RCC 7860 (cell line): ENCODE data around the gene HOXB1.
"Not testable (repeated sequence)": the region's sequence is repeated elsewhere in the genome, so short reads cannot be mapped to it uniquely, and the experiment has no call there.

Source experiments
- DNase-seq: peaks from one replicate; pipeline ENCODE4 v3.0.0-alpha.2; 2015; ENCODE audit warnings: low spot score
- FAIRE-seq: peaks from 2 replicates; lab custom pipeline; 2012; peaks lifted over from hg19 to GRCh38; lab: Jason Lieb, UNC

Gene HOXB1

DNA sequence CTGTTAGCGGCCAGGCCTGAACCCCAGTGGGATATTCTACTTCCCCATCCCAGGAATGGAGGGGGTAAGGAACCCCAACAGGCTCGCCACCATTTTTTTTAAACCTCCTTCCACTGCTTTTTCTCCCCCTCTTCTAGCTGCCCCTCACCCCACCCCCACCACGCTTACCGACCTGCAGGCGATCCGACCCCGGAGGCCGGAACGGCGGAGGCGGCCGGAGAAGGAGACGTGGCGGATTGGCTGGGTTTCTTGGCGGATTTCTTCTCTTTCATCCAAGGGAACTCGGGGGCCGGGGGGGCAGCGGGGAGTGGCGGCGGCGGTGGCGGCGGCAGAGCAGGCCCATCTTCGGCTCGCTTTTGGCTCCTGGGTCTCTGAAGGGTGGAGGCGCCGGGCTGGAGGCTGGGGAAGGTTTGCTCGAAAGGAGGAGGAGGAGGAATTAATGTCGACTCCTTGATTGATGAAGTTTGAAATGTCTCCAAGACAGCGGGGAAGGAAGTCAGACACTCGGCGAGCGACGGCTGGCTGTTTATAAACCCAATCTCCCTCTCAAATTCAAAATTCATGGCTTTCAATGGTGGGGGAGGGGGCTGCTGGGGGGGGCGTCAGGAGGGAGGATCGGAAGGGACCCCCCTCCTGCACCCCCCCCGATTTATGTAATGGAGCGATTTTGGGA is 13.7 kb upstream of the HOXB1 start:
- FAIRE-seq, result no peak
- peak; percentile 44 for DNase-seq

DNA sequence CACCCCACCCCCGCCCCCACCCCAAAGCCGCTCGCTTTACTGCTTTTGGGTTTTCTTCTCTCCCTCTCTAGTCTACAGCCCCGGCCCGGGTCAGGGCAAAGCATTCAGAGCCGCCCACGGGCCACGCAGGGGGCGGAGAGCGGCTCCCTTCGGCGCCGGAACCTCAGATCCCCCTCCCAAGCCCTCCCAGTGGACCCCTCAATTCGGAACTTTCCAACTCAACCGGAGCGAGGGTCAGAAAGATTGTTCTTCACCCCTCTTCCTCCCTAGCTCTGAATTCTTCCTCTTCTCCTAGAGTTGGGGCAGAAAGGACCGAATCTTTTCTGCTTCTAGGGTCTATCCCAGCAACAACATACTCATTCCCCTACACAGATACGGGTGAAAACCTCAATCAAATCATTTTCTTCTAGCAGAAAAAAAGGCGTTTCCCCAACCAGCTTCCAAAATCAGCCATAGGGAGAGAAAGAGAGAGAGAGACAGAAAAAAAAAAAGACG is 13.1 kb upstream of the HOXB1 start:
- peak; percentile 16 for DNase-seq

DNA sequence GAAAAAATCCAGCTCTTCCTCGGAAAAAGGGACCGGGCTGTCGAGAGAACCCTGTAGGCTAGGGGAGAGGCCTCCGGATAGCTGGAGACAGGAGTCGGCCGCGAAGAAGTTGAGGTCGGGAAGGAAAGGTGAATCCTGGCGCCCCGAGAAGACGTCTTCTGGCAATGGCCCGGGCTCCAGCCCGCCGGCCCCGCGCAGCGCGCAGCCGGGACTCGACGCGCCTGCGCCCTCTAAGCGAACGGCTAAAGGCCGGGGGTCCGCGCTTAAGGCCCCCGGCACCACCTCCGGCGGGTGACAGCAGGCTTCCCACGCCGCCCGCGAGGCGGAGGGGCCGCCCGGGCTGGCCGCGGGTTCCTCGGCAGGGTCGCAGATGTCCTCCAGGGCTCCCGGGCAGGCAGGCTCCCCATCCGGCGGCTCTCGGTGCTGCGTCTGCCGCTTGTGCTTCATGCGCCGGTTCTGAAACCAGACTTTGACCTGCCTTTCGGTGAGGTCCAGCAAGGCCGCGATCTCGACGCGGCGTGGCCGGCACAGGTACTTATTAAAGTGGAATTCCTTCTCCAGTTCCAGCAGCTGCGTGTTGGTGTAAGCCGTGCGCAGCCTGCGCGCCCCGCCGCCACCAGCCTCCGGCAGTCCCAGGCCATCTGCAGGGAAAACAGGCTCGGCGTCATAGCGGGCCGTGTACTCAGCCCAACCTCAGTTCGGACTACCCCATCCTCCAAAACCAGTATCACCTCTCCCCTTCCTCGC is 12.5 kb upstream of the HOXB1 start:
- peak; percentile 44 for DNase-seq
- no peak for FAIRE-seq

More for the DNA sequence above, 13.1 kb upstream of the HOXB1 start:
- no peak for FAIRE-seq

DNA sequence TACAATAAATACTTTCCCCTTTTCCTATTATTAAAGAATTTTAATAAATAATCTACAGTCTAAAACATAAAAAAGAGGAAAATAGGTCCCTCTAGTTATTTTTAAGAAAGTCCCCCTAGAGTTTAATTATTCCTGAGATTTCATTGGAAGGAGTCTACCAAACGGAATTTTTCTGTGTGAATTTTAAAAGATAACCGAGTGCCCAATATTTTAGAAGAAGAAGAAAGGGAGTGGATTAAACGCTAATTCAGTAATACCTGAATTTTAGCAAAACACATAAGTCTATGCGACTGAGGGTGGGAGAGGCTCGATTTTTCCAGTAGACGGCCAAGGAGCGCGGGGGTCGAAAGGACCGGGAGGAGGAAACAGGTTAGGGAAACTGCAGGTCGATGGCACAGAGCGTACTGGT is 11.9 kb upstream of the HOXB1 start:
- DNase-seq (peak; percentile 27), FAIRE-seq (peak; percentile 45)

DNA sequence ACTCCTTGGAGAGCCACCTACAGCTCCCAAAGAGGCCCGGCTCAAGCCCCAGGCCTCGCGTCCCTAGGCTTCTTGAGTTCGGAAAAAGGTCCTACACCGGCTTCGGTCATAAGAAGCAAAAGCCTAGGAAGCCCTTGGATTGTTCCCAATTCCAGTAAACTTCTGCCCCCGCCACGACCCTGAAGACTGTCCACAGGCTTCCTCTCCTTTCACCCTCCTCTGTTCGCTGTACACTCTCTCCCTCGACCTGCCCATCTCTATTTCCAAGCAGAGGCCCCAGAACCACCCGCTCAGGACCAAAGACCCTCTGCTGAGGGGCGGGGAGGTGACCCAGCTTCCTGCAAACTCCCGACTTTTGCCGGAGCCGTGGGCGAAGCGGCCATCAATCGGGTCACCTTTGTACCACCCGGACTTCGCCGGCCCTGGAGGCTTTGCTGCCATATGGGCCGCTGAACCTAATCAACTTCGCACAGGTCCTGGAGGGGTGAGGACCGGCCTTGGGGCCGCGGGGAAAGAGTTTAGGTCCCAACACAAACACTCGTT is 11.4 kb upstream of the HOXB1 start:
- DNase-seq (peak; percentile 20), FAIRE-seq (no peak)

DNA sequence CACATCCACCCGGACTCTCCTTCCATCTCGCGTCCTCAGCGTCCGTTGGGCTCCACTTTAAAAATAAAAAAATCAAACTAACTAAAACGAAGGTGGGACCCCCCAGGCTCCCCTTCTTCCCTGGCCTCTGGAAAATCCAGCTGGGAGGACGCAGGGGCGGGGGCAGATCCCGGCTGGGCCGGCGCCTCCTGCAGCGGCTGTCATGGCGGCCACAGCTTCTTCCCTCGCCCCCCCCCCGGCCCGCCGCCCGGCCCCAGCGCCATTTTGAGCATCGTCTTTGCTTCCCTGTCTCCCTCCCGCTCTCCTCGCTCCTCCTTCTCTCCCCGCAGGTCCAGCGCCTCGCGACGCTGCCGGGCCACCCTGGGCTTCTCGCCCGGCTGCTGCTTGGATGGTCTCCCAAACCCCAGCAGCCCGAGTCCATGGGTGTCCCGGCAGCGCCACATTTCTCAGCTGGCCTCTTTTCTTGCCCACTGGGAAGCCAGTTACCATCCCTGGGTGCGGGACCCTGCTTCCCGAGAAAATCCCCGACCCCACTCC is 10.8 kb upstream of the HOXB1 start:
- peak; percentile 48 for DNase-seq
- no peak for FAIRE-seq

DNA sequence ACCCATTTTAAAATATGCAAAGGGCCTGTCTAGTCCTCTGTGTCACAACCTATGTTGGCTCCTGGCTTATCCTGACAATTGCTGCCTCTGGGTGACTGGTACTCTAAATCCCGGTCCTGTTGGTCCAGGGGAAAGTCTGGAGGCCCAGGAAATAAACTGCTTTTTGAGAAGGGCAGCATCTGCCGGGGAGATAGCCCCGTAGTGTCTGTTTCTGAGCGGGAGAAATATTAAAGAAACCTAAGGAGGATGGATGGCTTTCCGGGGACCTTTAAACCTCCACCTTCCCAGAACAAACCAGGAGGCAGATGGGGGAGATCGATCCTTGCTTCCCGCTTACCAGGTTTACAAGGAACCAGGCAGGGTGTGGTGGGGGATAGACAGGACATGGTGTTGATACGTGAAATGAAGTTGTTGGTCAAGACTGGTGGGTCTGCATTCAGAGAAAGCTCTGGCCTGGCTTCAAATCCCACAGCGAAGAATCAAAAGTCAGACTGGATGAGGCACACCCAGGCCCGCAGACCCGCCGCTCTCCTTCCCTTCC is 10.3 kb upstream of the HOXB1 start:
- no peak for DNase-seq
- no peak for FAIRE-seq

DNA sequence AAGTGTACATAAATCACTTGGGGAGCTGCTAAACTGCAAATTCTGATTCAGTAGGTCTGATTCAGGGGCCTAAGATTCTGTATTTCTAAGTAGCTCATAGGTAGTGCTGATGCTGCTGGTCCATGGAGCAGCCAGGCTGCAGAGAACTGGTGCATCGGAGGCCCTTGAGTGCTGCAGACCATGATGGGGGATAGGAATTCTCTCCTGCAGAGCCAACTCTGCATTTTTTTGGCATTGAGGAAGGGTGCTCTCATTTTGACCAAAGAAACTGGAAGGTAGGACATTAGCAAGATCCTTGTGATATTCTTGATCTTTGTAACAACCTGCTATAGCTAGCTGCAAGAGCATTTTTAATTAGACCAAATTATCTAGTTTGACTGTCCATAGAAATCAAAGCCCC is 9.4 kb upstream of the HOXB1 start:
- DNase-seq, result no peak
- no peak for FAIRE-seq

DNA sequence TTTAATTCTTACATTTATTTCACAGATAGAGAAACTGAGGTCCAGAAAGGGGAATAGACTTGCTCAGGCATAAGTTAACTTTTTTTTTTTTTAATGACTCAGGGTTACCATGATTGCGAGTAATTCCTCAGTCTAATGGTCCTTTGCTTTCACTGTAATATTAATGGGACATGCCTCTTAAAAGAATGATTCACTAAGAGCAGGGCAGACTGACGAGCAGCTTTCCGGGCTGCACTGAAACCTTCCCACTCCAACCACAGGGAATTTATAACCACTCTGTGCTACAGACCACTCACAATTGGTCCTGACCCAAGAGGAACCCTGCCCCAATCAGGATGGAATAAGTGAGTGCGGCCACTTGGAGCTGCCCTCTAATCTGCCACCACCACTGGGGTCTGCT is 8.4 kb upstream of the HOXB1 start:
- DNase-seq (peak; percentile 87), FAIRE-seq (peak; percentile 97)

DNA sequence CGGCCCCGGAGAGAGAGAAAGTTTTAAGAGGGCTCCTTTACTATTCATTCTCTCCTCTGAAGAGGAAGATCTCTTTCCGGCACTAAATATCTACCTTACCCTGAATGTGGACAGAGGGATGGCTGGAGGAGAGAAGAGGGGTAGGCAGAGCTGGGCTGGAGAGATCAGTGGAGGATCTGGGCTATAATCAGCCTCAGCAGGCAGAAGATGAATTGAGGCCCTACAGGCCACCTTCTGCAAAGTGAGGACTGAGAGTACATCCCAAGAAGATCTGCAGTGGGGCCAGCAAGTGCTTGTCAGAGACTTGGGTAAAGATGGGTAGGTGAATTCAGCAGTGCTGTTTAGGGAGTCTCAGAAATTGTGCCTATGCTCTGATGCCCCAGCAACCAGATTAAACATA is 6.5 kb upstream of the HOXB1 start:
- no peak for DNase-seq
- FAIRE-seq, result no peak

DNA sequence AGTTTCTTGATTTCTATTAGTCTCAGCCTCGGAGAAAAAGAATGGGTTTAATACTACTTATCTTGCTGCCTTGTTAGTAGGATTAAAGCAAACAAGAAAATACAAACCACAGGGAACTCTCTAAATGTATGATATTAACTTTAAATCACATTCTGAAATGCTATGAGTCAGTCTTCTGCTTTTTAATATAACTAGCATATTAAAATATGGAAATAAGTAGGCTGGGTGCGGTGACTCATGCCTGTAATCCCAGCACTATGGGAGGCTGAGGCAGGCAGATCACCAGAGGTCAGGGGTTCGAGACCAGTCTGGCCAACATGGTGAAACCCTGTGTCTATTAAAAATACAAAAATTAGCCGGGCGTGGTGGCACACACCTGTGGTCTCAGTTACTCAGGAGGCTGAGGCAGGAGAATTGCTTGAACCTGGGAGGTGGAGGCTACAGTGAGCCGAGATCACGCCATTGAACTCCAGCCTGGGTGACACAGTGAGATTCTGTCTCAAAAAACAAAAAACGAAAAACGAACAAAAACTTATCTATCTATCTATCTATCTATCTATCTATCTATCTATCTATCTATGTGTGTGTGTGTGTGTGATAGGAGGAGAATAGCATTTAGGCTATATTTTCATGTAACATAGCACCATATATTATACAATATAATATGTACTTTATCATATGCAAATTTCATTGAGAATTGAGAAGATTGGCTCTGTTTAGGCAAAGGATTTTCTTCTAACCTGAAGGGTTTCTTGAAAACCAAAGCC is 5.2 kb upstream of the HOXB1 start:
- not testable (repeated sequence) for FAIRE-seq, DNase-seq

DNA sequence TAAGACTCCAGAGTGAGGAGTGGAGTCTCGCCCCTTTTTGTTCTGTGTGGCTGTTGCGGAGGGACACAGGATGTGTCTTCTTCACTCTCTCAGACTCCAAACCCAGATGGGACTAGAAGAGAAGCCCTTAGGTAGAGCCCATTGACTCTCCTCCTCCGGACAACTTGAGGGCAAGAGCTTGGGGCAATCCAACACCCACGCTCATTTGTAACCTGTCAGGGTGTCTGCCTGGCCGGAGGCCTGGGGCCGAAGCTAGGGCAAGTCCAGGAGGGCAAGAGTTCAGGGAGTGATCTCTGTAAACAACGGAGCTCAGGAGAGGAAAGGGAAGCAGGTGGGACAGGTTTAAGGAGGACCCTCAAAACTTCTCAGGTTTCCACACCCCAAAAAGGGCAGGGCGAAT is 1.4 kb upstream of the HOXB1 start:
- no peak for FAIRE-seq

DNA sequence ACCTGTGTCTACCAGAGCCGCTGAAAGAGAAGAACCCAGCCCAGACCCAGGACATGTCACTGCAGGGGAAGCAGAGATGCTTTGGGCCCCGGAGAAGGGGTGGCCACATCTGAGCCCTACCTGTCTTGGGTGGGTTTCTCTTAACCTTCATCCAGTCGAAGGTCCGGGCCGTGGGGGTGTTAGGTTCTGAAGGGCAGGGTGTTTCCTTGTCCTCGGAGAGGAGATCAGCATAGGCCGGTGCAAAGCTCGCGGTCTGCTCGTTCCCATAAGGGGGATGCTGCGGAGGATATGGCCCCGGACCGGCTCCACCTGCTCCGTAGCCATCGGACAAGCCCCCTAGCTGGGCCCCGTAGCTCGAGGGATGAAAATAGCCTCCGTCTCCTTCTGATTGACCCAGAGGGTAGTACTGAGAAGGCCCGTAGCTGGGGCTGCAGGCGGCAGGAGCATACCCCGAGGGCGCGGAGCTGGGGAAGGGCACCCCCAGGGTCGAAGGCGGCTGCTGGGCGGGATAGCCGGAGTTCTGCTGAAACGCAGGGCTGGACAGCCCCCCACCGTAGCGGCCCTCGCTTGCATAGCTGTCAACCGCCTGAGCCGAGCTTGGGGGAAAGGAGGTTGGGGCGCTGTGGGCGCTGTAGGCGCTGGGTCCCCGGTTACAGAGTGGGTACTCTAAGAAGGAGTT is 464 bp downstream of the HOXB1 start:
- DNase-seq, result no peak

More for the DNA sequence above, 1.4 kb upstream of the HOXB1 start:
- no peak for DNase-seq

DNA sequence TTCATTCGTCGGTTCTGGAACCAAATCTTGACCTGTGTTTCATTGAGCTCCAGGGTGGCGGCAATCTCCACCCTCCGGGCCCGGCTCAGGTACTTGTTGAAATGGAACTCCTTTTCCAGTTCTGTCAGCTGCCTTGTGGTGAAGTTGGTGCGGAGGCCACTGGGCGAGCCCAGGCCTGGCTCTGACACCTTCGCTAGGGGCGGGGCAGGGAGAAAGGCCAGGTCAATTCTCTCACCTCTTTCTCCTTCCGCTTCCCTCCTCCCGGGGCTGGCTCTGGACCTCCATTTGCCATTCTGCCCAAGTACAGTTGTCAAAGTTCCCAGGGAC is 1.2 kb downstream of the HOXB1 start:
- DNase-seq, result no peak
- no peak for FAIRE-seq

More for the DNA sequence above, 464 bp downstream of the HOXB1 start:
- no peak for FAIRE-seq

DNA sequence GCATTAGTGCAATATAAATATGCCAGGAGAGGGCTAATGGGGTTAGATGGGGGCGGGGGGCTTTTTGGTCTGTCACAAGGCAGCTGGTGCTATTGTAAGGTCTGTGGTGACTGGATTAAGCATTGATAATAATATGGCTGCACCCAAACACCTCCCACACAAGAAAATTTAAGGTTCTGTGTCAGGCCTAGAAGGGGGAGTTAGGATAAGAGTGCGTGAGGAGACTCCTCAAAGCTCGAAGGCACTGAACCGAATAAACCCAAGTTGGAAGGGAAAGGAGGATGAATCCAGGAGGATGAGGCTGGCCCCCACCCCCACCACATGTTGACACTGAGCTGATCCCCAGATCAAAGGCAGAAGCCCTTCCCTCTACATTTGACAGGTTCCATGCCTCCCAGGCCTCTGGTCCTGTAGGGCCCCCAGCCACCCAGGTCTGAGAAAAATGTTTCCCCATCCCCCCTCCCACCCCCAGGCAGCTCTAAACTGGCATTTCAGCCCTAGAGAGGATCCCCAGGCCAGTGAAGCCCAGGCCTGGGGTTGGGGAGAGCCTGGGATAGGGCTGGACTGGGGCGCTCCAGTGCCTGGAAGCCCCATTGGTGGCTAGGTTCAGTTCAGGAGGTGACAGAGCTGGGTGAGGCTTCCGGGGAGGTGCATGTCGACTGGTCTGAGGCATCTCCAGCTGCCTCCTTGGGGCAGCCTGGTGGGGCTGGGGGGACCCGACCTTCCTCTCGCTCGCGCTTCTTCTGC is 1.7 kb downstream of the HOXB1 start:
- FAIRE-seq (no peak), DNase-seq (no peak)

DNA sequence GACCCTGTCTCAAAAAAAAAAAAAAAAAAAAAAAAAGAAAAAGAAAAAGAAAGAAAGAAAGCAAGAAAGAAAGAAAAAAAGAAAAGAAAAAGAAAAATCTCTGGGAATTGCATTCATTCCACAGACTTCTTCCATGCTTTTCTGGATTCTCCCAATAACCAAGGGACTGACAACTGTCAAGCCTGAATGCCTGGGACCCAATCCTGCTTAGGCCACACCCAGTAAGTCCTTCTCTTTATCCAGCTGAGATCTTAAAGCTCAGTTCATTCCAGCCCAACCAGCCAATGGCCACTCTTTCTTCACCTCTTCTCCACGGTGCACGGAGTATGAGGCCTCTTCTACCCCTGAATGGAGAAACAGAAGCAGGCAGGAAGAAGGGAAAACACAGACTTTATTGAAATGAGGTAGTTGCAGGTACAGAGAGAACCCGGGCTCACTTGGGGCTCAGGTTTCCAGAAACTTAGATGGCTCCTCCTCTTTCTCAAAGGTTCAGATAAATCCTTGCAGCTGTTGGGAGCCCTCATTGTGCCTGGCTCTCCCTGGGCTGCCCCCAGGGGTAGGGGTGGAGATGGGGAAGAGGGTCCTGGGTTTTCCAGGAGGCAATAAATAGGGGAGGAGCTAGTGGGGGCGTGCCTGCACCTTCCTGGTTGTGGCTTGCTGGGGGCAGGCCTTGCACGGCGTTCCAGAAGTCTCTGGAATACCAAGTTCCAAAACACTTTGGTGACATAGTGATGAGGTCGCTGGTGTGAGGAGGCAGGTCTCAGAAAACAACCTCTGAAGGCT is 2.5 kb downstream of the HOXB1 start:
- FAIRE-seq (no peak), DNase-seq (no peak)

DNA sequence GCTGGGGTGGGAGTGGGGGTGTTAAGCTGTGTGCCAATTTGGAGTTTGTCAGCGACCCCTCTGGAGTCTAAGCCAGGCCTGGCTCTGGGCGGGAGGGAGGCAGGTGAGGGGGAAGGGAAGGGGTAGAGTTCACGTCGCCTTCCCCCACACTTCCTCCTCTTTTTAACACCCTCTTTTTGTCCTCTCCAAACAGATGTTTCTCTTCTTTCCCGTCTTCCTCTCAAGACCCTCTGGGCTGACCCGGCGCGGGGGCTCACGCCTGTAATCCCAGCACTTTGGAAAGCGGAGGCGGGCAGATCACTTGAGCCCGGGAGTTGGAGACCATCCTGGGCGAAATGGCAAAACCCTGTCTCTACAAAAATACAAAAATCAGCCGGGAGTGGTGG is 3.3 kb downstream of the HOXB1 start:
- no peak for FAIRE-seq

DNA sequence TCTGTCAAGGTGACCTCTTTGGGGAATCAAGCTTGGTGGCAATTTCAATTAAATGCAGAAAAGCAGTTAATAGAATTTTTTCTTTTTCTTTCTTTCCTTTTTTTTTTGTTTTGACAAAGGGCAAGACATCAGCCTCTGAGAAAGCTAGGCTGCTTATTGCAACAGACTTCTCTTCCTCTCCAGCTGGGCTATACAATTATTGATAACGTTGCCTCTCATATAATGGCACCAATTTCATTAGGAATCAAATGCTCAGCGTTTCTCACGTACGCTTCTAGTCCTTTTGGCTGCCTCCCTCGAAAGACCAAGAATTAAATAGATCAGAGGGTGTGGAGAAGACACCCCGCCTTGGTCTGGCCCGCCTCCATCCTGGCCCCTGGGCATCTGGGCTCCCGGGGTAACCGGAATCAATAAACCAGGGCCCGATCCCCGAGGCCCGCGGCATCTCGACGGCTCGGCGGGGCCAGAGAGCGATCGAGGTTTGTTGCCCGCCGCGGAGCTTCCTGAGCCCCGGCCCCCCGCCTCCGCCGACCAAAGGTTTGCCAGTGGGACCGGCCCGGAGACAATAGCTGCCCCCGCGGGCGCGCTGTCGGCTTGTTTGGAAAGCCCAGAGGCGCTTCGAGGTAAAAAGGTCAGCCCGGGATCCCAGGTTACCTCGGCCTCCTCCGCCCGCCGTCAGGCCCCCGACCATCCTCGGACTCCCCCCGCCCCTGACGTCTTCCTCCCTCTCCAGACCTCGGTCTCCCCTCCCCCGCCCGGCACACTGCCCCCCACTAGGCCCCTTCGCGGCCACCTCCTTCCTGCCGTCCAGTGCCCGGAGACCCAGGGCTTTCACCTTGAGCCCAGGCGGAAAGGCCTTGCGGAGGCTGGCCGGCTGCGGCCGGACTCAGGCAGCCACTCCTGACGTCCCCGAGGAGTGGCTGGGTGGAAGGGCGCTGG is 3.9 kb downstream of the HOXB1 start:
- no peak for DNase-seq

More for the DNA sequence above, 3.3 kb downstream of the HOXB1 start:
- DNase-seq, result no peak

More for the DNA sequence above, 3.9 kb downstream of the HOXB1 start:
- no peak for FAIRE-seq
